DOHH2 (cell line): ENCODE data around the gene CYP2A6.

Source experiments
- EZH2phosphoT487 ChIP-seq: fragments of 200-600 bp; sonication (generic); IDR thresholded peaks from 2 replicates; pipeline ENCODE4 v1.6.1; 2017; ENCODE audit warnings: borderline replicate concordance, mild to moderate bottlenecking, antibody characterized with exemption, low read length, moderate library complexity, mixed read lengths
- TF ChIP-seq, protein P1 (sequence below): fragments of 200-600 bp; sonication (generic); IDR thresholded peaks from one replicate; pipeline ENCODE4 v1.5.1; 2014; ENCODE audit warnings: antibody characterized with exemption, mild to moderate bottlenecking, low read depth, low read length; ENCODE audit not compliant: poor library complexity, severe bottlenecking

DNA sequence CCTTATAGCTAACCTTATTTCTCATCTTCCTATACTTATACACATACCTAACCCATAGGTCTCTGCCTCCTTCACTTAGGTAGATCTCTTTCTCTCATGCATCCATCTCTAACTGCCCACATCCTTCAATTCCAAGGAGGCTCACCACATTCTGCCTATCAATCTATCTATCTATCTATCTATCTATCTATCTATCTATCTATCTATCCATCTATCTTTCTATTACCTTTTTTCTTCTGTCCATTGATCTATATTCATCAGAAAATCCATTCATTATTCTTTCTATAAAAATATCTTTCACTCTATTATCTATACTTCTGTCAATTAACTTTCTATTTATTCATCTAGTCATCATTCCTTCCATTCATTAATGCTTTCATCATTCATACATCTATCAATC is 42.9 kb upstream of the CYP2A6 start:
- TF ChIP-seq, protein P1, sequence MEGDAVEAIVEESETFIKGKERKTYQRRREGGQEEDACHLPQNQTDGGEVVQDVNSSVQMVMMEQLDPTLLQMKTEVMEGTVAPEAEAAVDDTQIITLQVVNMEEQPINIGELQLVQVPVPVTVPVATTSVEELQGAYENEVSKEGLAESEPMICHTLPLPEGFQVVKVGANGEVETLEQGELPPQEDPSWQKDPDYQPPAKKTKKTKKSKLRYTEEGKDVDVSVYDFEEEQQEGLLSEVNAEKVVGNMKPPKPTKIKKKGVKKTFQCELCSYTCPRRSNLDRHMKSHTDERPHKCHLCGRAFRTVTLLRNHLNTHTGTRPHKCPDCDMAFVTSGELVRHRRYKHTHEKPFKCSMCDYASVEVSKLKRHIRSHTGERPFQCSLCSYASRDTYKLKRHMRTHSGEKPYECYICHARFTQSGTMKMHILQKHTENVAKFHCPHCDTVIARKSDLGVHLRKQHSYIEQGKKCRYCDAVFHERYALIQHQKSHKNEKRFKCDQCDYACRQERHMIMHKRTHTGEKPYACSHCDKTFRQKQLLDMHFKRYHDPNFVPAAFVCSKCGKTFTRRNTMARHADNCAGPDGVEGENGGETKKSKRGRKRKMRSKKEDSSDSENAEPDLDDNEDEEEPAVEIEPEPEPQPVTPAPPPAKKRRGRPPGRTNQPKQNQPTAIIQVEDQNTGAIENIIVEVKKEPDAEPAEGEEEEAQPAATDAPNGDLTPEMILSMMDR: no peak
- TF ChIP-seq EZH2phosphoT487: no peak
